BJ (cell line): Measurements from ENCODE around the gene LOXL3. TPM values are rescaled to one million over a fixed set of nuclear protein-coding genes. Genes with fewer than 3 reads are reported as not detected.

Source experiments
- CTCF ChIA-PET: fragments of 350-600 bp; formaldehyde crosslinking; extraction: SDS; loops from one replicate; lab custom pipeline; 2021; ENCODE audit warnings: antibody characterized with exemption, inconsistent platforms; lab: Yijun Ruan, JAX
- POLR2A ChIA-PET: fragments of 300-600 bp; sonication (Branson Sonifier 250); formaldehyde crosslinking; extraction: SDS; loops from one replicate; lab custom pipeline; 2021; ENCODE audit warnings: antibody characterized with exemption; lab: Charles Lee
- DNase-seq: peaks from one replicate; pipeline ENCODE4 v3.0.0-alpha.2; 2011; ENCODE audit warnings: low read depth
- H3K27me3 ChIP-seq: 2 replicates; pipeline ENCODE4 v1.6.0; 2011; ENCODE audit warnings: low read length; ENCODE audit not compliant: control insufficient read depth, insufficient read depth
- H3K36me3 ChIP-seq: 2 replicates; pipeline ENCODE4 v1.5.1; 2011; ENCODE audit warnings: low read length; ENCODE audit not compliant: control insufficient read depth, insufficient read depth
- H3K4me3 ChIP-seq: 2 replicates; pipeline ENCODE4 v1.5.1; 2011; ENCODE audit warnings: low read depth, mild to moderate bottlenecking, control low read depth, low read length
- CTCF ChIP-seq: IDR thresholded peaks from 2 replicates; pipeline ENCODE4 v1.5.1; 2011; ENCODE audit warnings: low read depth, mild to moderate bottlenecking, control low read depth, inconsistent platforms, low read length, moderate library complexity; ENCODE audit not compliant: insufficient read depth
- polyA plus RNA-seq: library from polyadenylated mRNA; depleted of rRNA; stranded (reverse); fragments of >200 nt; gene quantifications from 2 replicates; pipeline ENCODE4 v1.2.3, GENCODE V29; 2011

Gene LOXL3
- polyA plus RNA-seq, 1 experiment, result 130 TPM

DNA sequence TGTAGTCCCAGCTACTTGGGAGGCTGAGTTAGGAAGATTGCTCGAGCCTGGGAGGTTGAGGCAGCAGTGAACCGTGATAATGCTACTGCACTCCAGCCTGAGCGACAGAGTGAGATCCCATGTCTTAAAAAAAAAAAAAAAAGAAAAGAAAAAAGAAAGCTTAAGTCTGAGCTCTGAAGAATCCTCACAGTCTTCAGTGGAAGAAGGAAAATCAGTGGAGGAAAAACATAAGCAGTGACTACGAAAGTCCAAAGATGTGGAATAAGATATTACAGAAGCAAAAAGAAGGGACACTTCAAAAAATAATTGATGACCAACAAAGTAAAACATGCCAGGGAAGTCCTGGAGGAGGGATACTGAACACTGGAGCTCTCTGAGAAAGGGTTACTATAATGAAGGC is 43.5 kb downstream of the LOXL3 start:
- Histone ChIP-seq H3K4me3 (no peak overlapping the region), H3K36me3 (peaks cover 7% of the 10 kb centered on the region), H3K27me3 (peaks cover 23% of the 10 kb centered on the region)
- POLR2A ChIA-PET, result no interaction called here
- CTCF ChIA-PET, result no interaction called here
- DNase-seq, result no peak
- TF ChIP-seq CTCF, result no peak

GRCh38 chr2:74507926-74508520 is 45.7 kb downstream of the LOXL3 start:
- peaks cover 11% of the 10 kb centered on the region for H3K36me3 ChIP-seq
- ChIA-PET POLR2A (no interaction called here), CTCF (interaction anchor here (1.0 to 3.1 kb wide), 5 partner anchors 10 to 81 kb away, joined by 3 to 8 read pairs (median 5); no protein-coding TSS in a partner anchor)
- peaks cover 6% of the 10 kb centered on the region for H3K27me3 ChIP-seq
- no peak for TF ChIP-seq CTCF
- no peak for DNase-seq
- peak overlapping the region; percentile 95 for H3K4me3 ChIP-seq

- DNase-seq, result peak; percentile 91
- CTCF ChIA-PET, result interaction anchor here (1.0 to 3.1 kb wide), 6 partner anchors 11 to 82 kb away, joined by 3 to 8 read pairs (median 4); no protein-coding TSS in a partner anchor
- peak within 1 kb of the TSS; percentile 95 for H3K4me3 ChIP-seq
- peaks cover 11% of the 10 kb centered on the region for H3K36me3 ChIP-seq
- peaks cover 1% of the 10 kb centered on the region; the same call in 1 of the 2 replicates for H3K27me3 ChIP-seq
- POLR2A ChIA-PET, result no interaction called here
- peak; percentile 57 for TF ChIP-seq CTCF
Observed at GRCh38 chr2:74507145-74507925, 46.4 kb downstream of the LOXL3 start, which contains the start of gene PCGF1. PCGF1 (minus strand) TSS chr2:74507695; CDS start chr2:74507668, 27 bp downstream.

DNA sequence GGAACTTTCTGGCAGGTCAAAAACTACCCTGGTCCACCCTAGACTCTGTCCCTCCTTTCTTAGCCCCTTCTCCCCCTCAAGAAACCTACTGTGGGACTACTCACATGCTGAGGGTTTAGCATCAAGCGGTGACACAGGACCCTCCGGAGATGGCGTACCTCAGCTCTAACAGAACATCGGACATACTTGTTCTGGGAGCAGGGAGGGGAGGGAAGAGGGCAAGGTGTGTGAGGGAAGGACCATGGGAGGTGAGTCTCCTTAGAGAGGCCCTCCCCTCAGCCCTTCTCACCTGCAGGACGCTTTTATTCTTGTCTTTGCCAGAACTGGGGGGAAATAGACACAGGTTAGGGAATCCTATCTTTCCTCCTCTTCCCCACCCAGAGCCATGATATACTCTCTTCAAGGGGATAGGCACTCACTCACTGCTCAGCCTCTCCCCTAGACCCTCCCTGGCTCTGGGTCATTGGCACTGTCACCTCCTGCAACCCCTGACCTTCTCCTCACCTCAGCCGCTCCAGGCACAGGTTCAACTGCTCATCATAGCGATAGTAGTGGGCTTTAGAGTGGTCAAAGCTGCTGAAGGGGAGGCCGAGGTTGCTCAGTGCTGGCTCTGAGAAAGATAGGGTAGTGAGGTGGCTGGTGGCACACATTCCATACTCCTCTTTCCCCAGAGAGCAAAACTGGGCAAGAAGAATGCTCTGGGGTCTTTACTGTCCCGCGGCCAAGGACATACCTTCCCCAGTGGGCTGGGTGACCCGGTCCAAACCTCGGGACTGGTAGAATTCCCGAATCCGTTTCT is 48.1 kb downstream of the LOXL3 start:
- DNase-seq, result no peak
- CTCF ChIA-PET, result interaction anchor here (1.0 to 3.1 kb wide), 4 partner anchors 15 to 84 kb away, joined by 4 to 12 read pairs (median 8); partner anchors contain the start of genes CCDC142 and TTC31
- POLR2A ChIA-PET, result no interaction called here

More for the DNA sequence above, 48.1 kb downstream of the LOXL3 start:
- 0 out of 2 replicates have a peak overlapping the region, but pooled peaks have one; percentile 1 for H3K4me3 ChIP-seq
- H3K27me3 ChIP-seq, result 0 out of 2 replicates have a peak, but pooled peaks cover under 1% of the 10 kb centered on the region
- peaks cover 11% of the 10 kb centered on the region for H3K36me3 ChIP-seq
- TF ChIP-seq CTCF, result no peak
